ENCODE measurements around the gene MACROD2.

The MACROD2 gene

DNA sequence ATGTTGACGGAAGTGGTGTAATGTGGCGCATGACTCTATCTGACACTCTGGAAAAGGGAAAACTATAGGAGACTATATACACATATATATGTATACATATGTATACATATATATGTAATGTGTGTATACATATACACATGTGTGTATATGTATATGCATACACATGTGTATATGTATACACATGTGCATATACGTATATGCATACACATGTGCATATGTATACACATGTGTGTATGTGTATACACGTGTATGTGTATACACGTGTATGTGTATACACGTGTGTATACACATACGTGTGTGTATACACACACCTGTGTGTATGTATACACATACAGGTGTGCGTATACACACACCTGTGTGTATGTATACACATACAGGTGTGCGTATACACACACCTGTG lies 1025.5 kb downstream of the MACROD2 start:
- in situ Hi-C loops (cut with HindIII; ENCODE audit: low sequenced_read_pairs): no loop called here
- no peak overlapping the region for H3K4me3 ChIP-seq (ENCODE audit: low read depth, low read length)
- TF ChIP-seq, protein P1, sequence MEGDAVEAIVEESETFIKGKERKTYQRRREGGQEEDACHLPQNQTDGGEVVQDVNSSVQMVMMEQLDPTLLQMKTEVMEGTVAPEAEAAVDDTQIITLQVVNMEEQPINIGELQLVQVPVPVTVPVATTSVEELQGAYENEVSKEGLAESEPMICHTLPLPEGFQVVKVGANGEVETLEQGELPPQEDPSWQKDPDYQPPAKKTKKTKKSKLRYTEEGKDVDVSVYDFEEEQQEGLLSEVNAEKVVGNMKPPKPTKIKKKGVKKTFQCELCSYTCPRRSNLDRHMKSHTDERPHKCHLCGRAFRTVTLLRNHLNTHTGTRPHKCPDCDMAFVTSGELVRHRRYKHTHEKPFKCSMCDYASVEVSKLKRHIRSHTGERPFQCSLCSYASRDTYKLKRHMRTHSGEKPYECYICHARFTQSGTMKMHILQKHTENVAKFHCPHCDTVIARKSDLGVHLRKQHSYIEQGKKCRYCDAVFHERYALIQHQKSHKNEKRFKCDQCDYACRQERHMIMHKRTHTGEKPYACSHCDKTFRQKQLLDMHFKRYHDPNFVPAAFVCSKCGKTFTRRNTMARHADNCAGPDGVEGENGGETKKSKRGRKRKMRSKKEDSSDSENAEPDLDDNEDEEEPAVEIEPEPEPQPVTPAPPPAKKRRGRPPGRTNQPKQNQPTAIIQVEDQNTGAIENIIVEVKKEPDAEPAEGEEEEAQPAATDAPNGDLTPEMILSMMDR (IDR thresholded peaks at IDR 0.05; ENCODE audit: low read depth, low read length, missing control alignments): no peak
- DNase-seq (ENCODE audit: low read depth): no peak

DNA sequence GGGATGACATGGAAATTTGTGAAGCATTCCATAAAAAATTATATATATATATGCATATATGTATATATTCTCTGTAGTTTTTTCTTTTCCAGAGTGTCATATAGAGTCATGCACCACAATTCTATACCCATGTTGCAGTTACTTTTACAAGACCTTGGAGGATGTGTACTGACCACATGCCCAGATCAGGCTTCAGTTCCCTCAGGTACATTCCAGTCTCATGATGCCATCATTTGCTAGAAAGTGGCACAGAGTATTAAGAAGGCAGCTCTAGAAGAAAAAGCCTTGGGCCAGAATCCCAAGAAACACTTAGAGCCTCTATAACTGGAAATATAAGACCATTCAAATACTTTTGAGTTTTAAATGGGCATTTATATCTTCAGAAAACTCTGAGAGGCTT lies 1027.6 kb downstream of the MACROD2 start:
- in situ Hi-C loops (cut with HindIII; ENCODE audit: low sequenced_read_pairs): no loop called here
- H3K4me3 ChIP-seq (ENCODE audit: low read depth, low read length): no peak overlapping the region
- TF ChIP-seq, protein P1 (IDR thresholded peaks at IDR 0.05; ENCODE audit: low read depth, low read length, missing control alignments): no peak
- DNase-seq (ENCODE audit: low read depth): no peak

DNA sequence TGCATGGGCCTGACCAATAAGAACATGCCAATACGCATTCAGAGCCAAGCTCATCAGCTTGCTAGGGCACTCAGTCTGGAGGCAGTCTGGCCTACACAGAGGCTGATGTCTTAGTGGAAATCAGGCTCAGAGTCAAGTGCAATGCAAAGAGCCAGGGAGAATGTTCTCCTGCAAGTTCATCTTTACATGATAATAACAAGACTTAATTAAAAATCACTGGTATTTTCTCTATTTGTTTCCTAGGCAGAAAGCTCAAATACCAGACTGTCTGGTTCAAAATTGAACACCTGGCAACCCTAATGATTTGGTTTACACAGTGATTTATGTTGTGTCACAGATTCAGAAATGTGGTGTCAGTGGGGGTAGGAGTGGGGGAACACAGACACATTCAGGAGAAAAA lies 1031.4 kb downstream of the MACROD2 start:
- no peak for DNase-seq (ENCODE audit: low read depth)
- in situ Hi-C loops (cut with HindIII; ENCODE audit: low sequenced_read_pairs): no loop called here
- TF ChIP-seq, protein P1 (IDR thresholded peaks at IDR 0.05; ENCODE audit: low read depth, low read length, missing control alignments): no peak
- H3K4me3 ChIP-seq (ENCODE audit: low read depth, low read length): no peak overlapping the region

DNA sequence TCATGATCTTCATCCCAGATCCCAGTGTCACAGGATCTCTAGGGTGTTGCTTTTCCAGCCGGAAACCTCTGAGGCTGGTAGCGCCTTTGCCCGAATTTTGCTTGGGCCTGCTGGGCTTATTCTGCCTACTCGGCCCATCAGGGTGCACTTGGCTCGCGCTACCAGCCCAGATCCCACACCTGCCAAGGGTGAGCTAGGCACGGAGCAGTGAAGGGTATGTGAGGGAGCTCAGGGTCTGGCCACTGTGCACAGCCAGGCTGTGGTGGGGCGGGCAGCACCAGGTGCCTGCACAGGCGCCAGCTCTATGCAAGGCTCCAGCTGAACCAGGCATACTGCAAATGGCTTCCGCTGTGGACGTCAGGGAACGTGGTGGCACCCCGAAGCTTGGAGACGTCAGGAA lies 1035.5 kb downstream of the MACROD2 start:
- no peak overlapping the region for H3K4me3 ChIP-seq (ENCODE audit: low read depth, low read length)
- no peak for DNase-seq (ENCODE audit: low read depth)
- TF ChIP-seq, protein P1 (IDR thresholded peaks at IDR 0.05; ENCODE audit: low read depth, low read length, missing control alignments): no peak
- in situ Hi-C loops (cut with HindIII; ENCODE audit: low sequenced_read_pairs): no loop called here

DNA sequence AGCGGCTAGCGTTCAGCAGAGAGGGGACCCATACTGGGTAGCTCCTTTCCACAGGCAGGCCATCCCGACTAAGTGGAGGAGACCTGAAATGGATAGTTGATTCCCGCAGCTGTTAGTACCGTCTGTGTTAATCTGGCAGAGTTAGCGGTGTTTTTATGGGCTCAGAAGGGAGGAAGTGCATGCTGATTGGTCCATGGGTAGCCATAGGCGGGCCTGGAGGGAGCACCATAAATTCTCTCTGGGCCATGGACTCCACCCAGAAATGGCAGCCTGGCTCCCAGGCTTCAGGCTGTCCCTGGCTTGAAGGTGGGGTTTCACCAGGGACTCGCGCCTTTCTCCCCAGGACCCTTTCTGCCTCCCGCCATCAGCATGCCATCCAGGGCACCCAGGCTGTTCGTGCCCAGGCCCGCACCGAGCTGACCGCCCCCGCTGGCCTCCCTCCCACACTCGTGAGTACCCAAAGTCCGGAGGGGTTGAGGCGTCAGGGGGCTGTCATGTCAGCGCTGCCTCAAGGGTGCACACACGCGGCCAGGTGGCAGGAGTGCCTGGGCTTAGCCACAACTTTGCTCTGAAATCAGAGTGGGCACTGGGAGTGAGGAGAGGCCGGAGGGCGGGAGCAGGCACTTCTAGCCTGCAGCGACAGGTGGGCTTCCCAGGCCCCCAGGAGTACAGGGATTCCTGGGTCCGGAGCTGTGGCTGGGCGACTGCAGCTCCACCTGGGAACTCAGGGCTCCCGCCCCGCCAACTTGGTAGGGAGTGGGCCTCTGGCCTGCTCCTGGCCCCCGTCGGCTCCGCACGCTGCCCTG lies 1036.4 kb downstream of the MACROD2 start:
- no peak overlapping the region for H3K4me3 ChIP-seq (ENCODE audit: low read depth, low read length)
- TF ChIP-seq, protein P1 (IDR thresholded peaks at IDR 0.05; ENCODE audit: low read depth, low read length, missing control alignments): no peak
- DNase-seq (ENCODE audit: low read depth): no peak
- in situ Hi-C loops (cut with HindIII; ENCODE audit: low sequenced_read_pairs): no loop called here

DNA sequence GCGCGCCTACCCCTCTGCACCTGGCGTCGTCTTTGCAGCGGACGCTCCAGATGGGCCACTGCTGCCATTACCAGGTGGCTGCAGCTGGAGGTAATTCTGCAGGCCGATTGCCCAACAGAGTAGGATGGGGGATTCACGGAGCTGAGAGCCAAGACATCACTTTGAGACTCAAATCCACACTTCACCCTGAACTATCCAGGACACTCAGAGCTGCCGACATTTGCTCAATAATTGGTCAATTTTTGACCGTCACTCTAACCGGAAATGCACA lies 1037.0 kb downstream of the MACROD2 start:
- no peak for DNase-seq (ENCODE audit: low read depth)
- no peak overlapping the region for H3K4me3 ChIP-seq (ENCODE audit: low read depth, low read length)
- TF ChIP-seq, protein P1 (IDR thresholded peaks at IDR 0.05; ENCODE audit: low read depth, low read length, missing control alignments): no peak
- in situ Hi-C loops (cut with HindIII; ENCODE audit: low sequenced_read_pairs): no loop called here

Data from astrocyte of the cerebellum (primary cell).